Left cardiac atrium (tissue), 4 donors: ENCODE measurements around the gene PTPRN2. TPM values are rescaled to one million over a fixed set of nuclear protein-coding genes. Genes with fewer than 3 reads are reported as not detected.

Experiments used
- ATAC-seq, 2 donors: fragments of 200-7000 bp; cut with Tn5 transposase; one replicate each; pipeline ENCODE4 v1.9.1; 2020; ENCODE audit warnings: mild to moderate bottlenecking in 2 of 2, moderate library complexity in 2 of 2
- DNase-seq: peaks from one replicate; pipeline ENCODE4 v3.0.0-alpha.2; 2020
- intact Hi-C, 2 donors: fragments of 100-400 bp; cut with DNase I; formaldehyde crosslinking; loops; one replicate each; pipeline versions ENCODE4 v1.14.1 to v1.15.1; 2022 to 2023
- total RNA-seq, 2 donors: library from RNA; stranded (reverse); fragmentation: NEBNext Ultra II Directional; extraction: Animal tissue kit (Norgen Biotek cat#: 25700); gene quantifications; one replicate each; pipeline ENCODE4 v1.2.1, GENCODE V29; 2021
- donor health status: DM: no; HTN: yes; CAD: no.
- donor health status: DM: no; HTN: yes; CAD: no; lungs with severe emphysema.
- donor health status: DM: yes; HTN: yes; CAD: no.
- donor health status: Dilated cardiomyopathy.

PTPRN2 gene
- total RNA-seq, 2 donors from 2014 or later = 1.9 to 2.3 TPM

DNA sequence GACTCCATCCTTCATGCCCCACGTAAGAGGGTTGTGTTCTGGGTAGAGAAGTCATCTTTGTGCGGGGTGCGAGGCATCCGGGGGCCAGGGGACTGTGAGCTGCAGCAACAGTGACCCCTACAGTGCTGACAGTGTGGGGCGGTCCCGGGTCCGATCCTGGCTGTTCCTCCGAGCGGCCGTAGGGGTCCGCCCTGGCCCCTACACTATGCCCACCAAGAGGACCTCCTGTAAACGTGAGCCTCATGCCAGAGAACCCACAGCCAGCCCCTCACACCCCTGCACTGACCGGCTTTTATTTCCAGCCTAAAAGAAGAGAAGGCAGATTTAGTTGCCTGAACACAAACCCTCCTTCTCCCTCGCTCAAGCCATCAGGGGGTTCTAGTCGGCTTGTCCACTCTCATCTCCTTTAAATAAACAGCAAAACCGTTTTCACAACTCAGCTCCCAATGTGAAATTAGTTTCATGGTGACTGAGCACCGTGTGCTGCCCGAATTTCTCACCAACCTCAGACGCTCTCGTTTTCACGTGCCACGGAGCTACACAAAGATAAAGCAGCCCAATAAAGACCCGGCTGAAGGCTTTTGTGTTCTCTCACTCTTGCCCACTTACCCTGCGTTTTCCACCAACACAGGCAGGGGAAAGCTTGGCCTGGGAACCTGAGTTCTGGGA is 588.6 kb downstream of the PTPRN2 start:
- intact Hi-C loops = no loop called here

DNA sequence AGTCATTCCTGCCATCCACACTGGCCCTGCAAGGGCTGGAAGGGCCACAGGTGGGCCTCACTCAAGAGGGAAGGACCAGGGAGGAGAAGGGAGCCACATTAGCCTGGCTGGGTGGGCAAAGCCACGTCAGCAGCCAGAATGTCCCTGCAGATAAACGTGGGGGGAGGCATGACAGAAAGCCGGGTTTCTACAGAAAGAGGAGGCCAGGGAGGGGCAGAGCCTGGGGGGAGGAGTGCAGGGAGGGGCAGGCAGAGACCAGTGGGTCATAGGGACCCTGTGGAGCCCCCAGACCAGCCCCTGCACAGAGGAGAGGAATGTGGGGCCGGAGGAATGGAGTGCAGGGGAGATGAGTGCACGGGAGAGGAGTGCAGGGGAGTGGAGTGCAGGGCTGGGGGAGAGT is 590.2 kb downstream of the PTPRN2 start:
- DNase-seq = no peak
- intact Hi-C loops = no loop called here
- ATAC-seq = no peak

More for the DNA sequence above, 588.6 kb downstream of the PTPRN2 start:
- no peak for ATAC-seq
- no peak for DNase-seq

DNA sequence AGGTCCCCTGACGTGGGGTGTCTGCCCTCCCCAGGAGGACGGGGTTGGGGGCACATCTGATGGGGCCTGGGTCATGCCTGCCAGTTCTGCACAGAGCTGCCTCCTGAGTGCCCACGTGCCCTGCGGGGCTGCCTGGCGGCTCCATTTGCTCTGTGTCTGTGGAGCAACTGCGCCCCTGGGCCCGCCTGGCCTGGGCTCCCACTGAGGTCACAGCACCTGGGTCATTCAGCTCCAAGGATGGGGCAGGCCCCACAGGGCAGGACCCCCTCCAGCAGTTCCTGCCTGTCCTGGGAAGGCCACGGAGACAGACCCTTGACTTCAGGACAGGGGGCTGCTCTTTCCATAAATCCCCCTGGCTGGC is 590.6 kb downstream of the PTPRN2 start:
- ATAC-seq = no peak
- intact Hi-C loops = no loop called here
- DNase-seq = no peak

DNA sequence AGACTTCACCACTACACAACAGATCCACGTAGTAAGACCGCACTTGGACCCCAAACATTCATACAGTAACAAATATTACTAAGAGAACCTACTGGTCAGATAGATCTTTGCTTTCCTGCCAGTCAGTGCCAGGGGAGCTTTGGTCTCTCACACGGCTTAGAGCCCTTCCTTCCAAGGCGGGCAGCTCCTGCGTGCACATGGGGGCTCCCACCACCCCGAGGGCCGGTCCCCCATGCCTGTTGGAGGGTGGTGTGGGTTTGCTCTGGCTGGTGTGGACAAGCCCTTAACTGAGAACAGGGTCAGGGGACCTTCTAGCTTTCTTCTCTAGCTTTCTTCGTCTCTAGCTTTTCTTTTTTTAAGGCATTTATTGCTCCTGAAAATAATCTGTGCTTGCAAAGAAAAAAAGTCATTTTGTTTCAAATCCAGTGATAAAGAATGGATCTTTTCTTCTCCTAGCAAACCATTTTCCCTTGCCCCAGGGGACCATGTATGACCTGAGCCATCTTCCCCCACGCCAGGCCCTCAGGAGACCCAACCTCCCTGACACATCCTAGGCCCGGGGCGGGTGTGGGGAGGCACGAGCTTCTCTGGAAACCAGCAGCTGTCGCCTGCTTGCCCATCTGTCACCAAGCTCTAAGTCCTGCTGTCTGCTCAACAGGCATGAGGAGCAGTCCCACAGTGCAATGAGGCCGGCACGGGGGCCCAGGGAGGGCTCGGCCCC is 591.1 kb downstream of the PTPRN2 start:
- intact Hi-C loops = no loop called here

DNA sequence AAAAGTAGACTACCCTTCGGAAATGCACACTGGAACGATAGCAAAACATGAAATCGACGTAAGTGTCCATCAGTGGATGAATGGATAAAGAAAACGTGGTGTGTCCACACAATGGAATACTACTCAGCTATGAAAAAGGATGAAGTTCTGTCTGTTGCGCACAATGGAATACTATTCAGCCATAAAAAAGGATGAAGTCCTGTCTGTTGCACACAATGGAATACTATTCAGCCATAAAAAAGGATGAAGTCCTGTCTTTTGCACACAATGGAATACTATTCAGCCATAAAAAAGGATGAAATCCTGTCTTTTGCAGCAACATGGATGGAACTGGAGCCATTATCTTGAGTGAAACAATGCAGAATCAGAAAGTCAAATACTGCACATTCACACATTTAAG is 591.8 kb downstream of the PTPRN2 start:
- no peak for ATAC-seq
- intact Hi-C loops = no loop called here

More for the DNA sequence above, 591.1 kb downstream of the PTPRN2 start:
- DNase-seq = no peak
- no peak for ATAC-seq

DNA sequence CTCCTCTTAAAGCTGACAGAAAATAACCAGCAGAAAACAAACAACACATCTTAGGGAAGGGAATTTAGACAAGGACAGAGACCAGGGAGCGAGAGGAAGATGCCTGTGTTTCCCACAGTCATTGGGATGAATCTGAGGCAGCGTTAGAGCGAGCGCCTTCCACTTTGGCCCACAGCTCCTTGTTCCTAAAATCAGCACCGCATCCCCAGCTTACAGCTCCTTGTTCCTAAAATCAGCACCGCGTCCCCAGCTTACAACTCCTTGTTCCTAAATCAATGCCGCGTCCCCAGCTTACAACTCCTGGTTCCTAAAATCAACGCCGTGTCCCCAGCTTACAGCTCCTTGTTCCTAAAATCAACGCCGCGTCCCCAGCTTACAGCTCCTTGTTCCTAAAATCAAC is 593.3 kb downstream of the PTPRN2 start:
- intact Hi-C loops = no loop called here
- ATAC-seq = no peak

More for the DNA sequence above, 591.8 kb downstream of the PTPRN2 start:
- no peak for DNase-seq

DNA sequence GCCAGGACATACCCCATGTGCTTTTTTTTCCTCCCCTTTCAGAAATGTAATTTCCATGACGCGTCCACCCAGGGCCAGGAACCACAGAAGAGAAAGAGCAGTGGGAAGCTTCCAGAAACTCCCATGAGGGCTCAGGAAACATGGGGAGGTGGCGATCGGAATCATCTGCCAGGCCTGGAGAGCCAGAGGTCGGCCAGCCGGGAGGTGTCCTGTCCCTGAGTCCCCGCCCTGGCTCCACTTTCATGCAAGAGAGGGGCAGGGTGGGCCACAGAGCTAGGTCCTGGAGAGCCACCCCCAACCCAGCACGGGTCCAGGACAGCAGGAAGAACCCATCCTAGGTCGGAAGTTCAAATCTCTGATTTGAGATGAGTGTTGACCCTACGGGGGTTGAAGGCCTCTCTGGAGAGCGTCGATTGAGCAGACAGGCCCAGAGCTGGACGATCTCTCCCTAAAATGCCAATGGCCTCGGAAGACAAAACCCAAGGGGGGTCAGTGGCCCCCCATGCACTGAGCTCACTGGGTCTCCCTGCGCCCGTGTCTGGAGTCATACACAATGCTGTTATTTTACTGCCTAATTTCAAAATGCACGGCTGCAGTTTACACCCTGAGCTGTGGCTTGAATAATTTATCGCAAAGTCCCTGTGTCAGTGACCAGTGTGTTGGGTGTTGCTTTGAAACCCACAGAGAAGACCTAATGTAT is 594.1 kb downstream of the PTPRN2 start:
- no peak for ATAC-seq
- intact Hi-C loops = no loop called here
- no peak for DNase-seq

More for the DNA sequence above, 593.3 kb downstream of the PTPRN2 start:
- no peak for DNase-seq

DNA sequence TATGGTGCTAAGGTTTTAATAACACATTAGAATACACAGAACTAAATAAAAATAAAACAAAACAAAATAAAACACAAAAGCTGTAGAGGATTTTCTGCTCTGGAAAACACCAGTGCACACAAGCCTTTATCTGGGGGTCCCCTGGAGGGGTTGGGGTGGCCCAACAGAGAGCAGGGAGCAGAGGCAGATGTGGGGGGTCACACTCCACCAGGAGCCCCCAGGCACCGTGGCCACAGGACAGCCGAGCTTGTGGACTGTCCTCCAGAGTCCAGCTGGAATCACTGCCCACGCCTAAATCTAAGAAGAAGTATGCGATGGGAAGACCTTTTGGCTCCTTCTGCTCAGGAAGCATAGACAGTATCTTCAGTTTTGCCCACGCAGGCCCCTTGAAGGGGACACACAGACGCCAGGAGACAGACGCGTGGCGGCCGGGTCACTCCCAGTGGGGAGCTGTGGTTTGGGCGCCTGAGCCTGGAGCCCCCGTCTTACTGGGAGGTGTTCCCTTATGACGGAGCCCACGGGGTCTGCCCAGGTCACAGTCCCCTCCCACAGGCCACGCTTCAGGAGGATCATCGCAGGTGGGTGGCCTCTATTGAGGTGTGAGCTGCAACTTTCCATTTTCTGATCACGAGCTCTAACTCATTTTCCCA is 595.0 kb downstream of the PTPRN2 start:
- DNase-seq (no peak), ATAC-seq (no peak)
- intact Hi-C loops = no loop called here

DNA sequence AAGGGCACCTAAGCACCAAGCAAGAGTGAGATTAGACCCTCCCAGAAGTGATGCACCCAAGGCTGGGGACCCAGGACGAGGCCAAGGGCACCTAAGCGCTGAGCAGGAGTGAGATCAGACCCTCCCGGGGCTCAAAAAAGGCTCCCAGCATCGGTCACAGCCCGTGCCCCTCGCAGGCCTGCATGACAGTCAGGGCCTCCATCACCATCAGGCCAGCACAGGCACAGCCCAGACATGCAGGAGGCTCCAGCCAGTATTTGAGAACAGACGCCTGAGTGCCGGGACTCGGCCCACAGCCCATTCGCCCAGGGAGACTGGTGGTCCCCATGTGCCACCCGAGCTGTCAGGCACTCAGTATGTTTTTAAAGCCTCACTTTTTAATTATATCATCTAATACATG is 595.9 kb downstream of the PTPRN2 start:
- ATAC-seq = no peak

DNA sequence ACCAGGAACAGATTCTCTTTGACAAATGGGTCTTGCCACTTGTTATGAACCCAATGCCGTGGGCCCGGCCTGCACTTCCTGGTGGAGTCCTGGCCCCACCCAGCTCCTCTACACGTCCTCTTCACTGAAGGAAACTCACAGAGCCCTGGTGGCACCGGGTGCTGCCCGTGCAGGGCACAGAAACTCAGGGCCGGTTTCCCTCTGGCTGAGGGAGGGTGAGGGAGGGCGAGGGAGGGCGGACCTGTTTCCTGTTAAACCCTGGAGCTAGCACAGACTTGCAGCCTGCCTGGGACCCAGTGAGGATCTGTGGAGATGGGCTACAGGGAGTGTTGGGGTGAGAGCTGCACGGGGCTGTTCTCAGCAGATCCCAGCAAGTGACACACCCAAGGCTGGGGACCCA is 596.3 kb downstream of the PTPRN2 start:
- DNase-seq (no peak), ATAC-seq (no peak)
- intact Hi-C loops = no loop called here

More for the DNA sequence above, 595.9 kb downstream of the PTPRN2 start:
- DNase-seq = no peak
- intact Hi-C loops = no loop called here

DNA sequence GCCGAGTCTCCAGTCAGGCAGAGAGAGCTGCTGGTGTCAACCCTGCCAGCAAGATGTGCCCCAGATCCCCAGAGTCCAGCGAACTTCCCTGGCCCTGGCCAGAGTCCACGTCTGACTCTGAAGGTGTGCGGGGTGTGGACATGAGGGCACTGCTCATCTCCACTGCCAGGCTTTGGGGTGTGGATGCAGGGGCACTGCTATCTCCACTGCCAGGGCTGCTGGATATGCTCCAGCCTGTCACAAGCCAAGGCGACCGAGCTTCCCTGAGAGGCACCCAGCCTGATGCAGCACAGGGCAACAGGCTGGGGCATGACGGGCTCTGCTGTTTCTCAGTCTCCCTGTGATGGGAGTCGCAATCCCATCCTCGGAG is 596.8 kb downstream of the PTPRN2 start:
- ATAC-seq (no peak), DNase-seq (no peak)
- intact Hi-C loops = no loop called here

DNA sequence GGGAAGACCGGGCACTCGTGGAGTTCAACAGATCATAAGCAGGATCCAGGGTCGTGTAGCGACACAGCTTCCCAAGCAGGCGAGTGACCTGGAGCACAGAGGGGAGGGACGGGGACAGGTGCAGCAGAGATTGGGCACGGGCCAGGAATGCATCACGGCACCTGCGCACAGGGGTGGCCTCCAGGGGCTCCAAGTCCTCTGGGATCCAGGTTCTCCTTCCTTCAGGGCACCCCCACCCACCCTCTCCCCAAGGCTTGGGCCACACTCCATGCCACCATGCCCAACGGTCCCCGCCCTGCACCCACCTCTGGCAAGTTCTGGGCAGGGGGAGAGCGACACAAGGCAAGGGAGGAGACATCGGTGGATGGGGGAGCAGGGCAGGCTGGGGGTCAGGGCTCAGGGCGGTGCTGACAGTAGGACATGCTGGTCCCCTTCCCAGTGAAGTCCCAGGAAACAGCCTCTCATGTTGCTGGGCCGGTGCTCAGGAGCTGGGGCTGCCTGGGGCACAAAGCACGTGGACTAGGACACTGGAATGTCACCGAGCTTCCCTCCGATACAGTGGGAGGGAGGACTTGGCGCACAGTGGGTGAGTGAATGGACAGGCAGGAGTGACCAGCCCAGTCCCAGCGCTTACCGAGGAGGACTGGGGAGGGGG is 597.3 kb downstream of the PTPRN2 start:
- ATAC-seq (no peak), DNase-seq (no peak)
- intact Hi-C loops = no loop called here

DNA sequence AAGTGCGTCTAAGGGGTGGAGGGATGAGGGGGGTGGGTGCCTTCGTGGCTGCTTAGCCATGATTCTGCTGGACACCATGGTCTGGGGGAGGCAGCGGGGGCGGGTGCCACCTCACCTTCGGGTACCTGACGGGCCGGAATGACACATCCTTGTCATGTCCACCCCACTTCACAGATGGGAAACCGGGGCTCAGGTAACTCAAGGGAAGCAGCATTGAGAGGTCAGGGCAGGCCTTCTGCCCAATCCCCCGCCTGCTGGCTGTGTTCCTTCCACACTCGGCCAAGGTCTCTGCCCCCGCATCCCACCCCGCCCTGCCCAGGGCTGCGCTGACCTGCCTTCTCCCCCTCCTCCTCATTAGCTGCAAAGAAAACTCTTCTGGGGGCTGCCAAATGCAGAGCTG is 598.0 kb downstream of the PTPRN2 start:
- ATAC-seq = no peak

DNA sequence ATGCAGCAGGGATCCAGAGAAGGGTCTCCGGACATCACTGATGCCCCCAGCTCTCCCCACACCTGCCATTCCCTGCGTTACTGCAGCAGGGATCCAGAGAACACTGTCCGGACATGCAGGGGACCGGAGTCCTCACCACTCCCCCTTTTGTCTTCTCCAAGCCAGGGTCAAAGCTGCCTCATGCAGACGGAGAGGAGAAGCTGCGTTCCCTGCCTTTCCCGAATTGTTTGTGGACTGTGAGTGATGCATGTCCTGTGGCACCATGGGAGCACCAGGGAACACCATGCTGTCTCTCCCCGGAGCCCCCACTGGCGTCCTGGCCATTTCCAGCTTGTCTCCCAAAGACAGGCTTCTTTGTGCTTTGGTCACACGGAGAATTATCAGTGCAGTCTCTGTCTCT is 599.7 kb downstream of the PTPRN2 start:
- ATAC-seq (no peak), DNase-seq (no peak)
- intact Hi-C loops = no loop called here

More for the DNA sequence above, 598.0 kb downstream of the PTPRN2 start:
- intact Hi-C loops = no loop called here
- DNase-seq = no peak

DNA sequence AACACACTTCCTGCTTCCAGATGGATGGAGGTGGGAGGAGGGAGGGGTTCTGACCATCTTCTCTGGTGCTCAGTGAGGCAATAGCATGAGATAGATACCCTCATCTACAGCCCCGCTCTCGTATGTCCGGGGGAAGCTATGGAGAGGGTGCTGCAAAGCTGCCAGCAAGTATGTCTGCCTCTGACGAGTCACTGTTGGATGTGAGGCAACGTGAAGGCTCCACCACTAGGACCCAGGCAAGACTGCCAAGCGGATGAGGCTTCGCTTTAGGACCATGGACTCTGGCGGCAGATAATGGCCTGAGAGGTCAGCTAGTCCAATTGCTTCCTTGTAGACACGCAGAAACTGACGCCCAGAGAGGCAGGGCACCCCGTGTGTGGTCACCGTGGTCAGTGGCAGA is 601.6 kb downstream of the PTPRN2 start:
- intact Hi-C loops = no loop called here
- no peak for ATAC-seq

DNA sequence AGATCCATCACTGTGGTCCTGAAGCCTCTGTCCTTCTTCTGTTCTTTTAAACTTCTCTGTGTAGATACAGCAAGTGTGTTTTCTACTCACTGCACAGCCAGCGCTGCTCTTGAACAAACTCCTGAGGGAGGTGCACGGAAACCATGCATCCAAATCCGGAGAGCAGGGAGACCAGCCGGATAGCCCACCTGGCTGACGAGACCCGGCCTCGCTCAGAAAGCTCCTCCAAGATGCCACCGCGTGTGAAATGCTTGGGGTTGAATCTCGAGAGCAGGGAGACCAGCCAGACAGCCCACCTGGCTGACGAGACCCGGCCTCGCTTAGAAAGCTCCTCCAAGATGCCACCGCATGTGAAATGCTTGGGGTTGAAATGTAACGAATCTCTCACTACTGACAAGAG is 602.0 kb downstream of the PTPRN2 start:
- intact Hi-C loops = no loop called here
- DNase-seq (no peak), ATAC-seq (no peak)

More for the DNA sequence above, 601.6 kb downstream of the PTPRN2 start:
- no peak for DNase-seq

DNA sequence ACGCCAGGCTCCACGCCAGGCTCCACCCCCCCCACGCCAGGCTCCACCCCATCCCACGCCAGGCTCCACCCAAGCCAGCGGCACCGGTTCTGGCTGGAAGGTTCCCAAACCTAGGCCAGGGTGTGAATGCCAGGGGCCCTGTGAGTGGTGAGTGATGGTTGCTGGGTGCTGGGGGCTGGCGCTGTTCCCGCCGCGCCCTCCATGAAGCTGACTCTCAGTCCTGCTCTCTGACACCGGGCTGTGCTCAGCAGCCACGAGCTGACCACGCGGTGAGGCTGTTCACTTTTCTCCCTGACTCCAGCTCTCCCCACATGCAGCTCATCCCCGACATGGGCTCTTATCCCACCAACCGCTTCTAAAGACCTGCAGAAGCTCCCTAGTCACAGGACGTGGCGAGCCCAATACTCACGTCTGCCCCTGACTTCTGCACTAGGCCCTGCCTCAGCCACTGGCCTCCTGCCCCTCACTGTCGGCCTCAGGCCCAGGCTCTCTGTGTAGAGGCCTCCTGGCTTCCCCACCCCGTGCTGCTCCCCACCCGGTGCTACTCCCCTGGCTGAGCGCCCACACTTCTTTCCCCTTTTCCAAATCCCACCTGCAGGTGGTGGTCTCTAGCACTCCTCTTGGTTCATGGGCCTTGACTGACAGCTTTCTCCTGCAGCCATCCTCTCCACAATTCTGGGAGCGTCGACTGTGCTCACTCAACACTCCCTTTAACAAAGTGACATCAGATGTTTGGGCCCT is 603.0 kb downstream of the PTPRN2 start:
- DNase-seq = no peak
- no peak for ATAC-seq
- intact Hi-C loops = no loop called here

DNA sequence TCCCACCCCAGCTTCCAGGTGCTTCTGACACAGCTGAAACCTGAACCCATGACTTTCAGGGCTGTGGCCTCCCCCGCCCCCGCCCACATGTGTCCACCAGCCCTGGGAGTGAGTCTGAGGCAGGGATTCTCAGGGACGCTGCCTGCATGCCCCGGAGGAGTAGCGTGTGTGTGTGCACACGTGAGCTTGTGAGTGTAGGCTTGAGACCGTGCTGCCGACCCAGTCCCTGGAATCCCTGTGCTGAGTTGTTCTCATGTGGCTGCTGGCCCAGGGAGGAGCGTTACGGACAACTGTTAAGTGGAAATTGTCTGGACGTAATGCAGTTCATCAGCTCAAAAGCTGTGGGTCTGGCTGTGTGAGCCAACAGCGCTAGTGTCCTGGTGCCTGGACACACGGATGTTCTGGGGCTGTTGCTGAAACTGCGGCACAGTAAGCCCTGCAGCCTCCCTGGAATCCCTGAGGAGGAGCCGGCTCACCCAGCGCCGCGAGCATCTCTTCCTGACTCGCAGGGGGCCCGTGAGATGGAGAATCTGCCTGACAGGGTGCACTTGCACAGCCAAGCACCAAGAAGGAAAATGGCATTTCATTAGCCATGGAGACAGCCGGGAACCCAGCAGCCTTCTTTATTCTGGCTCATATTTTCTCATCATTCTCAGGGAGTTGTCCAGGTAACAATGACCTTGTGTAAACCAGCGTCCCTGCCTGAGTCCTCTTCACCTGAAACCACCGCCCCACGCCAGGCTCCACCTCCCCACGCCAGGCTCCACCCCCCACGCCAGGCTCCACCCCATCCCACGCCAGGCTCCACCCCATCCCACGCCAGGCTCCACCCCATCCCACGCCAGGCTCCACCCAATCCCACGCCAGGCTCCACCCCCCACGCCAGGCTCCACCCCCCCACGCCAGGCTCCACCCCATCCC is 603.9 kb downstream of the PTPRN2 start:
- intact Hi-C loops = no loop called here
- no peak for ATAC-seq
- no peak for DNase-seq
